SW 1271 (cell line): ENCODE measurements around the gene MOV10L1.
"Not testable (repeated sequence)": the region's sequence is repeated elsewhere in the genome, so short reads cannot be mapped to it uniquely, and the experiment has no call there.

Source experiments
- DNase-seq, 2 experiments: peaks; one replicate each; lab custom pipeline; 2025; lab: John Stamatoyannopoulos, UW

The MOV10L1 gene

DNA sequence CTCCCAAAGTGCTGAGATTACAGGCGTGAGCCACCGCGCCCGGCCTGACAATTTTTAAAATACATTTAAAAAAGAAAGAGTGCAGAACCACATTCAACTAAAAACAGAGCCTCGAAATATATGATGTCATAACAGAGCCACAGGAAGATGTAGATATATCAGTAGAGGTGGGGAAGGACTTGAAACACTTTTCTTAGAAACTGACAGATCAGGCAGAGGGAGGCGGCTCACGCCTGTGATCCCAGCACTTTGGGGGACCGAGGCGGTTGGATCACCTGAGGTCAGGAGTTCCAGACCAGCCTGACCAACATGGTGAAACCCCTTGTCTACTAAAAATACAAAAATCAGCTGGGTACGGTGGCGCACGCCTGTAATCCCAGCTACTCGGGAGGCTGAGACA is 11.6 kb upstream of the MOV10L1 start:
- DNase-seq: no peak

DNA sequence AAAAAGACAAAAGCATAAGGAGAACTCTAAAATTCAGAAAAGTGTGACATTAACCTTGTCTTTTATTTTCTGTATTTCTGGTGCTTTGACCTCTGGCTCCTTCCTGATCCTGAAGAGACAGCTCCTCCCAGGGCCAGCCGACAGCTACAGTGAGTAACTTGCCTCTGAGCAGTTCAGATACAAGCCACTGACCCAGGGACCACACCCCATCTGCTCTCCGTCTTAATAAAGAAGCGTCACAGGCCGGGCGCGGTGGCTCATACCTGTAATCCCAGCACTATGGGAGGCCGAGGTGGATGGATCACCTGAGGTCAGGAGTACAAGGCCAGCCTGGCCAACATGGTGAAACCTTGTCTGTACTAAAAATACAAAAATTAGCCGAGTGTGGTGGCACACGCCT is 11.0 kb upstream of the MOV10L1 start:
- DNase-seq: no peak

DNA sequence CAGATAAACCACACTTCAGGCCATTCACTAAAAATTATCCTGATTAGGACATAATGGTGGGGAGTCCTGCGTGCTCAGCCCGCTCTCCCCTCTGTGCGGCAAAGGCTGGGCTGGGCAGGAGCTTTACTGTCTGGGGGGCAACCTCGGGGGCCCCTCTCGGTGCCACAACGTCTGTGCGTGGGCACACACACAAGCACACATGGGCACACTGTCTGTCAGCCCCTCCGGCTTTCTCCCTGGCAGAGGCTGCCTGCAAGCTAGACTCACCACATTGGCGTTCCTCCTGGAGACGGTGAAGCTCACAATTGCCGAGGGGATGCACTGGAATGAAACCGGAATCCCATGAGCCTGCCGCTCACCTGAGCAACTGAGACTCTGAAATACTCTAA is 9.7 kb upstream of the MOV10L1 start:
- DNase-seq: no peak

- no peak for DNase-seq
Measured at GRCh38 chr22:50081426-50082196, 8.2 kb upstream of the MOV10L1 start.

GRCh38 chr22:50082197-50082715 is 7.5 kb upstream of the MOV10L1 start:
- no peak for DNase-seq

- DNase-seq: no peak
Measured at GRCh38 chr22:50082961-50083461, 6.8 kb upstream of the MOV10L1 start.

DNA sequence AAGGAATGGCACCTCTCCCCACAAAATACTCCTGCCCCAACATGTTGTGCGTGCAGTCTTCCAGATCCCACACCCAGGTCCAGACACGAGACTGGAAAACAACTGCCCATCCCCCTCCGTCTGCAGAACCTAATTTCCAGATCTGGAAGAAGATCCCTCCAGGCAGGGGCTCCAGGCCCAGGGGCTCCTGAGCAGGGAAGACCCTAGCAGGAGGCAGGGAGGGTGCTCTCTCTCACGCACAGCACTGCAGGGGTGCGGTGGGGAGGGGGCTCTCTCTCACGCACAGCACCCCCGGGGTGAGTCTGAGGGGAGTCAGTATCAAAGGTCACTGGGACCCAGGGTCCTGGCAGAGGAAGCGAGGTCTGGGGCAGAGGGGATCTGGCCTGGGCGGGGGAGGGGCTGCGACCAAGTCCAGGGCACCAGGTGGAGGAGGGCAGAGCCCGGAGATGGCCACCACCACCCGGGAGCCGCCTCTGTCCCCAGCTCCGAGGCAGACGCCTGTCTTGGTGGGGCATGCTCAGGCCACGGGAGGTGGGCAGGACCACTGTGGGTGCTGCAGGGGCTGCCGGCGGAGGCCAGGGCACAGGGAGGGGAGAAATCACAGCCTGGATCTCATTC is 6.2 kb upstream of the MOV10L1 start:
- no peak for DNase-seq

- DNase-seq: no peak
Measured at GRCh38 chr22:50084080-50084477, 5.7 kb upstream of the MOV10L1 start.

DNA sequence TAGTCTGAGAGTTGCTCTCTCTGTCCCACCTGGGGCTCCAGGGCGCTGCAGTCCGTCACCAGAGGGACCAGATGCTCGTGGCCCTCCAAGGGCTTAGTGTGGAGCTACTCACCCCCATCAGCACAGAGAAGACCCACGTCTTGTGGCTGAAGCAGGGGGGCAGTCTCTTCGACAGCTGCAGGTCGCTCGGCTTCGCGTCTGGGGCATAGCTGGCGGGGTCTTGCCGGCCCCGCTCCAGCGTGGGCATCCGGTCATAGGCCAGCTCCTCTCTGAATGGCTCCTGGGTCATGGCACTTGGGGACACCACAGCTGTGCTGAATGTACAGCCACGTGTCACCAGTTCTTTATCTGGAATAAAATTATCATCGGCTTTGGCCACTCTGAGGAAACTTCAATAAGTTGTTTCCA is 5.2 kb upstream of the MOV10L1 start:
- no peak for DNase-seq

- no peak for DNase-seq
Measured at GRCh38 chr22:50085211-50085972, 4.4 kb upstream of the MOV10L1 start, which contains the start of gene MLC1. Gene MLC1 (minus strand): TSS chr22:50085426. CDS start chr22:50084902, 524 bp downstream.

DNA sequence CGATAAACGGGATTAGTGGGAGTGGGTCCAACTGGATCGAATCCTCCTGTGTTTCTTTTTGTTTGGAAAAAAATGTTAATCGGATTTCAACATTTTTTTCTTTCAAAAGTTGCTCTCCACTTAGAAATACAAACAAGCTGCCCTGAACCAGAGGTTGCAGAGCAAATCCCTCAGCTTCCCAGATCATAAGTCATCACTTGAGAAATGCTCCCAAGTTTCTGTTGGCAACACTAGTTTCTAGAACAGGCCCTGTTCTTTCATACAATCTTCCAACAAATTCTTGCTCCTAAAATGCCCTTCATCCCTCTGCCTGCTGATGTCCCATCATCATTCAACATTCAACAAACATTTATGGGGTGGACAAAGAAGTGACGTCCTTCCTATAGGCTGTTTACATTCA is 3.3 kb upstream of the MOV10L1 start:
- no peak for DNase-seq

- DNase-seq: not testable (repeated sequence)
Measured at GRCh38 chr22:50086975-50087374, 2.8 kb upstream of the MOV10L1 start.

- no peak for DNase-seq
Measured at GRCh38 chr22:50087646-50088045, 2.2 kb upstream of the MOV10L1 start.

DNA sequence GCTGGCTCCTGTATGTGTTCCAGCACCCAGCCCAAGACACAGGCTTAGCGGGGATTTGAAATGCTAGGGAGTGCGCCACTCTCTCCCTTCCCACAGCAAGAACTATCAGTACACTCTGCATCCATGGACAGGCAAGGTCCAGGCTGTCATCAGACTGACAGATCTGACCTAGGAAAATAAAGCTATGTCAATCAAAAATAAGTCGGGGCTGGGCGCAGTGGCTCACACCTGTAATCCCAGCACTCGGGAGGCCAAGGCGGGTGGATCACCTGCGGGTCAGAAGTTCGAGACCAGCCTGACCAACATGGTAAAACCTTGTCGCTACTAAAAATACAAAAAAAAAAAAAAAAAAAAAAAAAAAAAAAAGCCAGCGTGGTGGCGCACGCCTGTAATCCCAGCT is 1.7 kb upstream of the MOV10L1 start:
- DNase-seq: no peak

- no peak for DNase-seq
Measured at GRCh38 chr22:50089231-50089630, 575 bp upstream of the MOV10L1 start.

DNA sequence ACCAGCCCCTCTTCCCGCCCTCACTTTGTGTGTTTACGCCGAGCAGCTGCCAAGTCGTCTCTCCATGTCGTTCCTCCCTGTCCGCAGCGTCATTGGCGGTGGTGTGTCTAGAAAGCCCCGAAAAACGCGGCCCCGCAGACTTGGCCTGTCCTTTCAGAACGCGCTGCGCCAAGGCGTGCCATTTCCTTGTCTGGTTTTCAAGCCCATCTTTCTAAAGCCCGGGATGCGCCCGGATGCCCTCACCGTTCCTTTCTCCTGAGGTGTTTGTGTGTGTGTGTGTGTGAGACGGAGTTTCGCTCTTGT is 557 bp downstream of the MOV10L1 start:
- no peak for DNase-seq

GRCh38 chr22:50091092-50091768 is 1.4 kb downstream of the MOV10L1 start:
- no peak for DNase-seq

DNA sequence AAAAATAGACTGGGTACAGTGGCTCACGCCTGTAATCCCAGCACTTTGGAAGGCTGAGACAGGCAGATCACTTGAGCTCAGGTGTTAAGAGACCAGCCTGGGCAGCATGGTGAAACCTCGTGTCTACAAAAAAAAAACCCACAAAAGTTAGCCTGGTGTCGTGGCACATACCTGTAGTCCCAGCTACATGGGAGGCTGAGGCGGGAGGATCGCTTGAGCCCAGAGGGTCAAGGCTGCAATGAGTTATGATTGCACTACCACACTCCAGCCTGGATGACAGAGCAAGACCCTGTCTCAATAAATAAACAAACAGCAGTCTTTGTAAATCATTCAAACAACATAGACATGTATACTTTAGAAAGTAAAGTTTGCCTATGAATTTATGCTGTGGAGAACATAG is 2.5 kb downstream of the MOV10L1 start:
- no peak for DNase-seq

DNA sequence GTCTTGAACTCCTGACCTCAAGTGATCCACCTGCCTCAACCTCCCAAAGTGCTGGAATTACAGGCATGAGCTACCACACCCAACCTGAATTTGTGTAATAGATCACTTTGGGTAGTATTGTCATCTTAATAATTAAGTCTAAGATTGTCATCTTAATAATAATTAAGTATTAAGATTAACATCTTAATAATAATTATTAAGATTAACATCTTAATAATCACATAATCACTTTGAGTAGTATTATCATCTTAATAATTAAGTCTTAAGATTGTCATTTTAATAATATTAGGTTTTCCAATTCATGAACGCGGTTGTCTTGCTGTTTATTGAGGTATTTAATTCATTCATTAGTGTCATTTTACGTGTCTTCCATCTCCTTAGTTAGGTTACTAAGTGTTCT is 8.2 kb downstream of the MOV10L1 start:
- no peak for DNase-seq

DNA sequence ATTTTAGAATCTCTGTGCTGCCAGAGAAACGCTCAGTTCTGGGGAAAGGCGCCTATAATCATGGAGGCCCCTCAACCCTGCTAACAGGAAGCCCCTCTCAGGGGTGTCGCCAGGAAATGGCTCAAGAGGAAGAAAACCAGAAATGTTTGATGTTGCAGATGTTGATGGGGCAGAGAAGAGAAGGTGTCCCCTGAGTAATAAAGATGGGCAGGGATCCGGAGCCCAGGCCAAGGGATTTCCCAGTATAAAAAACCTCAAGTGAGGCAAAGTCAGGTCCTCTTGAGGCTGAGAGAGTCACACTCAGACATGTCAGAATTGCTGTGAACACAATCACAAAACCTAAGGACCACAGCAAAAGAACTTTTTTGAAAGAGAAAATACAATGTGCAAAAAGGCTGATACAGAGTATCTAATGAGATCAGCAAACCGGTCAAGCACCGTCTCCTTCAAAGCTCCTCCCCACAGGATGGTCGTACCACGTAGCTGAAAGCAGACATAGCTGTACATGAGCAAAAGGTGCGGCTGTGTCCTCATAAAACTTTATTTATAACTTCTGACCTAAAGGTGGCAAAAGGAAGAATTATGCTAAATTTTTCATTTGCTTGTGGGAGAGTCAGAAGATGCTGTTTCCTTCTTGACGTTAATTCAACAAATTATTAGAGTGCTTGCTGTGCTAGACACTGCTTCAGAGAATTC is 12.2 kb downstream of the MOV10L1 start:
- no peak for DNase-seq

DNA sequence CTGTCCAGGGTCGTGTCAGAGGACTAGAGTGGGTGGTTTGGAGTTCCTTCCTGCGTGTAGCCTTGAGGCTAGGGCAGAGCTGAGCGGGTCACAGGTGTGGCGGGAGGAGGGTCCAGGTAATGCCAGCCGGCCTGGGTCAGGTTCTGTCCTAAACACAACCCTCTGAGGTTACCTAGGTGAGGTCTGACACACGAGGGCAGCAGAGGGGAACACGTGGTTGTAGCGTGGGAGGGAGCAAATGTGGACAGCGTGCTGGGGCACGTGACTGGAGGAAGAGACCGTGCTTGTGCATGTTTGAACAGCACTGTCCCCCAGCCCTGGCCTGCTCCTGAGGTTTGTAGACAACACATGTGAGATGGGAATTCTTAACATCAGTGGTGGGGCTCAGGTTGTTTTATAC is 13.1 kb downstream of the MOV10L1 start:
- DNase-seq: no peak

- DNase-seq: no peak
Measured at GRCh38 chr22:50104141-50104544, 14.3 kb downstream of the MOV10L1 start.
